ENCODE measurements around the gene CLDN24.

Gene CLDN24

GRCh38 chr4:183322326-183322725, at the start of gene CLDN24:
TSS of gene CLDN24 (minus strand) at chr4:183322426. CDS start at chr4:183322426, 0 bp downstream.
- DNase-seq, result no peak

DNA sequence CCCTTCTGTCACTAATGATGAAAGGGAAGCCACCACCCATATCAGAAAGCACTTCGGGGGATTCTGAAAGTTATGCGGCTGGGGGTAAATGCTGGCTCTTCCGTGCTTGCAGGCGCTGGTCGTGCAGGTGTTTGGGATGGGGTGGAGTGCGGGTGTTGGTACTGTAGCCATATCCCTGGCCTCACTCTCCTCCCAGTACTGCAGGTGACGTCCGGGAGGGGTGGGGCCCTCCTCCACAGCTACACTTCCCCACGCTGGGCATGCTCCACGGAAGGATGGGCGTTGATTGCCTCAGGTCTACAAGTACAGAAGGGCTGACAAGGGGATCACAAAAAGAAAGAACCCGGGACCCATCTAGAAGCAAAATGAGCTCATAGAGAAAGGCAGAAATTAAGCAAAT, 48.6 kb upstream of the CLDN24 start:
- DNase-seq, result no peak

GRCh38 chr4:183369073-183369472, 46.8 kb upstream of the CLDN24 start:
- DNase-seq, result no peak

DNA sequence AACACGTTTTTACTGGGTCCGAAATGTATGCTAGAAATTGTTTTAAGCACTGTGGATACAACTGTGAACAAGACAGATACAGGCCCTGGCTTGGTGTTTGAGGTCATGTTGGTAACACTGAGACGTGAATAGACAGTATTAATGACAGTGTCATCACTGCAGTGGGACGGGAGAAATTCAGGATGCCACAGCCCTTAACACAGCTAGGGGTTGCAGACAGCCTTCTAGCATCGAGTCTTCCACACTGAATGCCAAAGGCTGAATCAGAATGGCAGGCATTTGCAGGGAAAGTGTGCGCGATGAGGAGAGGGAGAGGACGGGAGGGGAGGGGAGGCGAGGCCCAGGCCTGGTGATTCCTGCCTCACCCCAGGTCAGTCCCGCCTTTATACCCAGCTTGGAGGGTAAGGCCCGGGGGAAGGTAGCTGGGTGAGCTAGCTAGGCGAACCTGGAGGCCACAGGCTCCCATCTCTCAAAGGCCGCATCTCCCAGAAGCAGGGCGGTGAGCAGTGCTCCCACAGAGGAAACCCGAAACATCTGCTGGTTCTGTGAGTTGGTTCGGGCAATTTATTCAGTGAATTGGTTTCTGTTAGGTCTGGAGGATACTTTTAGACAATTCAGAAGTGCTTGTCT, 44.1 kb upstream of the CLDN24 start:
- DNase-seq, result no peak

DNA sequence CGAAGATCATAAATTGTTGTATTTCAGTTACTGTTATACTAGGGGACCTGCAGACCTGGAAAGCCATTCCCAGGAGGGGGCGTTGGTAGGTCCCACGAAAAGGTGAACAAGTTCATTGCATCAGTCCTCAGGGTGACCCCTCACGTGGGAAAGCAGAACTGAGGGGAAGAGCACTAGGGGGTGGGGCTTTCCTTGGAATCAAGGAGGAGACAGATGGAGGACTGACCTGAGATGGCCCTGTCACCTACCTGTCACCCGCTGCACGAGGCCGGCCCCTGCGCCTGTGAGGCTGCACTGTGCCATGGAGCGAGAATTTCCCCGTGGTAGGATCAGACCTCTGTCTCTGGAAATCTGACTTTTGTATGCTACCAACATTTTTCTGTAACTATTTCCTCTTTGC, 41.8 kb upstream of the CLDN24 start:
- DNase-seq, result no peak

DNA sequence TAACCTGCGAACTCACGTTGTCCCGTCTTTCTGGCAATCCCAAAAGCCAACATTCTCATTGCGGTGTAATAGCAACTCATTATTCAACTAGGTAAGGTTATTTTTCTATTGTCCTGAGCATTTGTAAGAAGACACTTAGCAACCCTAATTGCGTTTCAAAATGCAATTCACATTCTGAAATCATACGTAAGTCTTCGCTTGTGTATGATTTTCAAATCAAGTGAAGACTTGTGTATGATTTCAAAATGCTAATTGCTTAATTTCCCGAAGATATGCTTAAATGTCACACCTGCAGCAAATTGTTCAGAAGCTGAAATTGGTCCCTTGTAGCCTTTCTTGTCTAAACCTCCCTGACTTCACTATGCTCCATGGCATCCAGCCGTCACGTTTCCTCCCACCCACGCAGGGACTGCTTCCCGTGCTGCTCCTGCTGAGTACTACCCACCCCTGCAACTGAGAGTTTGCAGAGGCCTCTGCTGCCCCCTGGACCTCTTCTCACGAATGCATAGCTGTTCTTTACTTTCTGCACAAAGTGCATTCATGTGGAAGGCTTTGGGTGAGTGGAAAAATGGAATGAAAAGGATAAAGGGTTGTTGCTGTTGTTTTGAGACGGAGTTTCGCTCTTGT, 40.8 kb upstream of the CLDN24 start:
- no peak for DNase-seq

DNA sequence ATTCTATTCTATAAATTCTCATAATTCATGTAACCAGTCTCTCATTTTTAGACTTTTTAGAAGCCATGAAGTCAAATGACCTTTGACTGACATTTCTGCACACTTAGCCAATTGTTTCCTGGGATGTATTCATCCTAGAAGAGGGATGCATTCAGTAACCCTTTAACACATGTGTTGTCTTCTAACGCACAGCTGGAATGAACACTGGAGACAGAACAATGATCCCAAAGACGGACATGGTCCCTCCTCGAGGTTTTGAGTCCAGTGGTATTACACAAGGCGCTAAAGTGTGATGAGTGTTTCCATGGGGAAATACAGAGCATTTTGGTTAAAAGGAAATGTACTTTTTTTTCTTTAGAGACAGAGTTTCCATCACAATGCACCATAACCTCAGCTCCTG, 39.8 kb upstream of the CLDN24 start:
- DNase-seq, result no peak

- DNase-seq, result no peak
These were observed 38.1 kb upstream of the CLDN24 start for GRCh38 chr4:183360161-183360919.

GRCh38 chr4:183358215-183358755, 36.1 kb upstream of the CLDN24 start:
- DNase-seq, result no peak

GRCh38 chr4:183356931-183357675, 34.9 kb upstream of the CLDN24 start:
- DNase-seq, result no peak

DNA sequence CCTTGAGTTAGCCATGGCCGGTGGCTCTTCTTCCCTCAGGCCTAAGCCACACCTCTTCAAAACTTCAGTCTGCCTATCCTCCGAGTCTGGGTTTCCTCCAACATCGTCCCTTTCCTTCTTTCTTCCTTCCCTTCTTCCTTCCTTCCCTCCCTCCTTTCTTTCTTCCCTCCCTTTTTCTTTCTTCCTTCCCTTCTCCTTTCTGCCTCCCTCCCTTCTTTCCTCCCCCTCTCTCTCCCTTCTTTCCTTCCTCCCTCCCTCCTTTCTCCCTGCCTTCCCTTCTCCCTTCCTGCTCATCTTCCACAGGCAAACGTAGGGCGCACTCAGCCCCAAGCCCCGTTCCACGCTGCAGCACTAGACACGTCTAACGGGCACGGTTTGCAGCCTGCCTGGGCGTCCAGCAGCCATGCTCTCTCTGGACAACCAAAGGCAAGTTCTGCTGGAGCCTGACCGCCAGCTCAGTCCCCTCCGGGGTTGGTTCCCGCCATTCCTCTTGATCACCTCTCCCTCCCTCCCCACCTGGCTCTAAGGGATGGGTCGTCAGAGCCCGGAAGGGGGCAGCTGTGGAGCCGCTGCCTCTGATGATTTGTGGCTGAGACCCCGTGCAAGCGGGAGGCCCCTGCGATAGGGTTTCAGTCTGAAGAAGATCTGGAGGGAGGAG, 34.1 kb upstream of the CLDN24 start:
- no peak for DNase-seq

DNA sequence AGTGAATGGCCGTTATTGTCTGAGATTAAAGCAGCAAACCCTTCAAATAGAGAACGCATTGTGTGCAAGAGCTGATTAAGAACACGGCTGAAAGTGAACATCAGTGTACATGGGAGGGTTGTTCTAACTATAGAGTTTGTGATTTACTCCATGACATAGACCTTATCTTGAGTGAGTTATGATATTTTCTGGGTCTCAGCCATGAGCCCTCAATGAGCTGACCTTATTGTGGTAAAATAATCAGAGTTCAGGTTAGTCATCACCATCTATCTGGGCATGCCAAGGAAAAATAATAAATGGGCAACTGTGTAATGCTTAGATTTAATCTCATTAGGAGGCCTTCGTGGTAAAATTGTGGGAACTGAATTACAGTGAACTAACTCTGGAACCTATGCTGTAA, 33.2 kb upstream of the CLDN24 start:
- DNase-seq, result no peak

GRCh38 chr4:183354219-183354618, 32.0 kb upstream of the CLDN24 start:
- DNase-seq, result no peak

GRCh38 chr4:183353557-183353956, 31.3 kb upstream of the CLDN24 start:
- DNase-seq, result no peak

DNA sequence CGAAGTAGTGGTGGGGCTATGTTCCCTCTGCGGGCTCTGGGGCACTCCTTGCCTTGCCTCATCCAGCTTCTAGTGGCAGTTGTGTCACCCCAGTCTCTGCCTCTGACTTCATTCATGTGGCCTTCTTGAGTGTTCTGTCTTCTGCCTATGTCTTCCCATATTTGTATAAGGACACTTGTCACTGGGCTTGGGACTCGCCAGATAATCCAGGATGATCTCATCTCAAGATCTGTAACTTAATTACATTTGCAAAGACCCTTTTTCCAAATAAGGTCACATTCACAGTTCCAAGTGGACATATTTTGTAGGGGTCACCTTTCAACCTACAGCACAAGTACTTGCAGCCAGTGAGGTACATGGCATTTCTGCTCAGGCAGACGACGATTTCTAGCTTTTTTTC, 30.3 kb upstream of the CLDN24 start:
- no peak for DNase-seq

DNA sequence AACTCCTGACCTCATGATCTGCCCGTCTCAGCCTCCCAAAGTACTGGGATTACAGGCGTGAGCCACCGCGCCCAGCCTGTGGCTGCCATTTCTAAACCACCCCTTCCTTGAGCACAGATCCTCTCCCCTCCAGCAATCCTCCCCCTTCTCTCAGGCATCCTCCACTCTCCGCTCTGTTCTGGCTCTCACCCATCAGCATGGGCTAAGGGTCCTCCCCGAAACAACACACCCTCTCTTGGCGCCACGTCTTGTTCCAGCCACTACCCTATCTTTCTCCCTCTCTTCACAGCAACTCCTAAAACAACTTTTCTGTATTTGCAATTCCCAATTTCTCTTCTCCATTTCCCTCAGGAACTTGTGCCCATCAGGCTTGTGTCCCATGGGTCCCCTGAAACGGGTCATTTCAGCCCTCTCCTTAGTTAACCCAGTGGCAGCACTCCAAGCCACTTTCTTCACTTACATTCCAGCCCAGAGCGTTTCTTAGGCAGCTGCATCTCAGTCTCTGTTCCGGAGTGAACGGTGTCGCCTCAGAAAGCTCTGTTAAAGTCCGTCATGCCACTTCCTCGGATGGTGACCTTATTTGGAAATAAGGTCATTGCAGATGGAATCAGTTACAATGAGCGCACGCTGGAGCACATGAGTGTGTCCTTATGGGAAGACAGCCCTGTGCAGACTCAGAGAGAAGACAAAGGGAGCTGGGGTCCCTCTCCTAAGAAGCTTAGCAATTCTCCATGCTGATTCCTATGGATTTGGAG, 28.3 kb upstream of the CLDN24 start:
- no peak for DNase-seq

GRCh38 chr4:183349673-183350072, 27.4 kb upstream of the CLDN24 start:
- no peak for DNase-seq

GRCh38 chr4:183348706-183349659, 26.8 kb upstream of the CLDN24 start:
- DNase-seq, result peak; percentile 21 to 41

- DNase-seq, result no peak
These were observed 25.9 kb upstream of the CLDN24 start for GRCh38 chr4:183348136-183348535.

DNA sequence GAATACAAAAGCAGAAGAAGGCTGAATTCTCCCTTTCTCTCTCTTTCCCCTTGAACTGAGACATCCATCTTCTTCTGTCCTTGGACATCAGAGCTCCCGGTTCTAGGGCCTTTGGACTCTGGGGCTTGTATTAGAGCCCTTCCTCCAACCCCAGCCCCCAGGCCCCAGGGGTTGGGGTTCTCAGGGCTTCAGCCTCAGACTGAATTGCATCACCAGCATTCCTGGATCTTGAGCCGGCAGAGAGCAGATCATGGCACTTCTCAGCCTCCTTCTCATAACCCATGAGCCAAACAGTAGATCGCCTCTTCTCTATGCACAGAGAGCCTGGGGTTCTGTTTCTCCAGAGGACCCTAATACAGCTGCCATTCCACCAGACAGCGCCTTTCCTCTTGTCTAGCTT, 25.3 kb upstream of the CLDN24 start:
- no peak for DNase-seq

DNA sequence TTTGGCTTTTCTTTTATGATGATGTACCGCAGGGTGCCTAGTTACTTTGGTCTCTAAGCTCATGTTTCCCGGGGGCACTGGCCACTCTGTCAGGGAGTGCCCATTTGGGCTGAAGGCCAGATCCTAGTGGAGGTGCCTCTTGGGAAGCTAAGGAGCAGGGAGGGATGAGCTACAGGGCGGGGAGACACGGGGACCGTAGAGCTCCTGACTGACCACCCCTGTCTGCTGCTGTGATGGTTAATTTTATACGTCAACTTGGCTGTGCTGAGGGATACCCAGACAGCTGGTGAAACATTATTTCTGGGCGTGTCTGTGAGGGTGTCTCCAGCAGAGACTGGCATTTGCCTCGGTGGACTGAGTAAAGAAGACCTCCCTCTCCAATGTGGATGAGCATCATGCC, 24.9 kb upstream of the CLDN24 start:
- no peak for DNase-seq

Data from CD4-positive, alpha-beta T cell treated with Interferon alpha-2 for 1 hour (primary cell).